Trophoblast cell (in vitro differentiated cells and primary cell): ENCODE measurements around the gene SPINT2.

Experiments
- DNase-seq, 2 donors: peaks; one replicate each; pipeline ENCODE4 v3.0.0-alpha.2; 2016
- H2AFZ ChIP-seq: 2 replicates; pipeline ENCODE4 v1.6.1; 2013; ENCODE audit warnings: low read length, moderate library complexity, mild to moderate bottlenecking; ENCODE audit not compliant: insufficient read depth, poor library complexity
- H2AK5ac ChIP-seq: 2 replicates; pipeline ENCODE4 v1.6.1; 2013; ENCODE audit warnings: mild to moderate bottlenecking, low read length
- H2BK120ac ChIP-seq: 2 replicates; pipeline ENCODE4 v1.6.1; 2013; ENCODE audit warnings: low read length, mild to moderate bottlenecking, moderate library complexity; ENCODE audit not compliant: insufficient read depth, poor library complexity
- H2BK12ac ChIP-seq: 2 replicates; pipeline ENCODE4 v1.6.1; 2013; ENCODE audit warnings: mild to moderate bottlenecking, low read length, moderate library complexity
- H2BK5ac ChIP-seq: 2 replicates; pipeline ENCODE4 v1.6.1; 2013; ENCODE audit warnings: low read length, low read depth, moderate library complexity, mild to moderate bottlenecking; ENCODE audit not compliant: poor library complexity
- H3K14ac ChIP-seq: 2 replicates; pipeline ENCODE4 v1.6.1; 2013; ENCODE audit warnings: mild to moderate bottlenecking, low read length
- H3K18ac ChIP-seq: 2 replicates; pipeline ENCODE4 v1.6.1; 2013; ENCODE audit warnings: mild to moderate bottlenecking, low read length
- H3K23ac ChIP-seq: 2 replicates; pipeline ENCODE4 v1.6.1; 2013; ENCODE audit warnings: low read length
- H3K27ac ChIP-seq: 2 replicates; pipeline ENCODE4 v1.5.1; 2013; ENCODE audit warnings: low read depth, mild to moderate bottlenecking, inconsistent platforms, low read length, moderate library complexity
- H3K27me3 ChIP-seq: 2 replicates; pipeline ENCODE4 v1.6.1; 2013; ENCODE audit warnings: inconsistent platforms, mild to moderate bottlenecking, low read length, moderate library complexity; ENCODE audit not compliant: insufficient read depth
- H3K36me3 ChIP-seq, 2 experiments: 1 replicate in 1 of 2; 2 replicates in 1 of 2; pipeline ENCODE4 v1.6.1; 2013; ENCODE audit warnings: low read length in 2 of 2, mild to moderate bottlenecking in 2 of 2, moderate library complexity in 1 of 2; ENCODE audit not compliant: insufficient read depth in 2 of 2, control insufficient read depth in 1 of 2
- H3K4ac ChIP-seq: 2 replicates; pipeline ENCODE4 v1.6.1; 2013; ENCODE audit warnings: low read depth, mild to moderate bottlenecking, low read length, moderate library complexity
- H3K4me1 ChIP-seq, 2 experiments: 1 replicate in 1 of 2; 2 replicates in 1 of 2; pipeline ENCODE4 v1.6.1; 2013; ENCODE audit warnings: low read length in 2 of 2, mild to moderate bottlenecking in 2 of 2, moderate library complexity in 1 of 2; ENCODE audit not compliant: insufficient read depth in 2 of 2, control insufficient read depth in 1 of 2
- H3K4me2 ChIP-seq: 2 replicates; pipeline ENCODE4 v1.6.1; 2013; ENCODE audit warnings: inconsistent platforms, mild to moderate bottlenecking, low read length, moderate library complexity
- H3K4me3 ChIP-seq: 2 replicates; pipeline ENCODE4 v1.5.1; 2013; ENCODE audit warnings: mild to moderate bottlenecking, low read depth, low read length, inconsistent platforms
- H3K79me1 ChIP-seq: one replicate; pipeline ENCODE4 v1.6.1; 2013; ENCODE audit warnings: low read length
- H3K79me2 ChIP-seq: 2 replicates; pipeline ENCODE4 v1.6.1; 2013; ENCODE audit warnings: low read length, mild to moderate bottlenecking; ENCODE audit not compliant: control insufficient read depth, insufficient read depth, poor library complexity
- H3K9ac ChIP-seq: 2 replicates; pipeline ENCODE4 v1.6.1; 2013; ENCODE audit warnings: mild to moderate bottlenecking, low read length
- H3K9me3 ChIP-seq: 2 replicates; pipeline ENCODE4 v1.6.1; 2013; ENCODE audit warnings: low read depth, mild to moderate bottlenecking, control low read depth, inconsistent platforms, low read length; ENCODE audit not compliant: insufficient read depth
- H4K12ac ChIP-seq: 2 replicates; pipeline ENCODE4 v1.6.1; 2013; ENCODE audit warnings: low read depth, mild to moderate bottlenecking, low read length, moderate library complexity
- H4K8ac ChIP-seq: 2 replicates; pipeline ENCODE4 v1.6.1; 2013; ENCODE audit warnings: low read depth, mild to moderate bottlenecking, low read length, moderate library complexity
- H4K91ac ChIP-seq: one replicate; pipeline ENCODE4 v1.6.1; 2013; ENCODE audit warnings: low read depth, mild to moderate bottlenecking, low read length, moderate library complexity
- WGBS: extraction: QIAGEN DNeasy Blood & Tissue Kit; methylation state at CpG from one replicate; pipeline ENCODE4 v1.1.7; 2013; ENCODE audit warnings: missing lambda C conversion rate; ENCODE audit not compliant: insufficient read length, insufficient coverage; ENCODE audit errors: extremely low coverage; 5-methylcytosine and 5-hydroxymethylcytosine counted together

The SPINT2 gene

GRCh38 chr19:38277969-38278680, 13.8 kb downstream of the SPINT2 start:
- peak; percentile 65 to 80 for DNase-seq
- Histone ChIP-seq H3K27me3 (no peaks in the 10 kb centered on the region), H3K9ac (peak overlapping the region; percentile 71), H3K79me2 (peaks cover 30% of the 10 kb centered on the region), H2BK5ac (peak overlapping the region; percentile 67), H4K8ac (peak overlapping the region; percentile 44), H3K36me3 (peaks cover 9 to 10% of the 10 kb centered on the region in 2 experiments), H3K14ac (peak overlapping the region; percentile 43), H3K4me2 (peak overlapping the region; percentile 53), H4K12ac (no peak overlapping the region), H3K23ac (no peak overlapping the region), H3K9me3 (no peaks in the 10 kb centered on the region), H3K4ac (peak overlapping the region; percentile 29), H2BK12ac (peak overlapping the region; percentile 78), H3K4me3 (no peak overlapping the region), H3K4me1 (peaks cover 26 to 41% of the 10 kb centered on the region in 2 experiments), H3K27ac (peak overlapping the region; percentile 97), H3K79me1 (peaks cover 14% of the 10 kb centered on the region), H3K18ac (peak overlapping the region; percentile 48), H2BK120ac (peak overlapping the region; percentile 79), H4K91ac (peak overlapping the region; percentile 82), H2AFZ (no peak overlapping the region), H2AK5ac (peak overlapping the region; percentile 62)
- no CpG with 5 or more reads among the region's 9 CpGs for WGBS

- Histone ChIP-seq H3K4me1 (peaks cover 22 to 35% of the 10 kb centered on the region in 2 experiments), H4K12ac (no peak overlapping the region), H3K36me3 (peaks cover 10 to 13% of the 10 kb centered on the region in 2 experiments), H4K8ac (peak overlapping the region; percentile 44), H3K4ac (no peak overlapping the region), H2BK120ac (peak overlapping the region; percentile 79), H3K14ac (no peak overlapping the region), H3K4me3 (no peak overlapping the region), H3K27ac (peak overlapping the region; percentile 97), H2AK5ac (no peak overlapping the region), H3K79me2 (peaks cover 33% of the 10 kb centered on the region), H2BK12ac (peak overlapping the region; percentile 78), H3K9ac (no peak overlapping the region), H3K79me1 (peaks cover 14% of the 10 kb centered on the region), H4K91ac (peak overlapping the region; percentile 82), H3K27me3 (no peaks in the 10 kb centered on the region), H3K23ac (no peak overlapping the region), H2AFZ (no peak overlapping the region), H3K18ac (peak overlapping the region; percentile 48), H3K4me2 (no peak overlapping the region), H2BK5ac (peak overlapping the region; percentile 67), H3K9me3 (no peaks in the 10 kb centered on the region)
- no CpG with 5 or more reads among the region's 2 CpGs for WGBS
- no peak for DNase-seq
These were observed 14.4 kb downstream of the SPINT2 start for GRCh38 chr19:38278751-38279150.

- H2BK5ac ChIP-seq = no peak overlapping the region
- no peak overlapping the region for H3K27ac ChIP-seq
- peaks cover 16 to 29% of the 10 kb centered on the region in 2 experiments for H3K4me1 ChIP-seq
- no peak overlapping the region for H4K12ac ChIP-seq
- no peak overlapping the region for H3K9ac ChIP-seq
- H3K14ac ChIP-seq = no peak overlapping the region
- no peak overlapping the region for H4K8ac ChIP-seq
- H3K18ac ChIP-seq = no peak overlapping the region
- no peak overlapping the region for H3K4me2 ChIP-seq
- H3K23ac ChIP-seq = no peak overlapping the region
- peaks cover 29% of the 10 kb centered on the region for H3K79me2 ChIP-seq
- no peak overlapping the region for H2BK120ac ChIP-seq
- no peak overlapping the region for H2AFZ ChIP-seq
- peak overlapping the region; percentile 4 for H4K91ac ChIP-seq
- H3K9me3 ChIP-seq = no peaks in the 10 kb centered on the region
- peak overlapping the region; percentile 84 for H3K4ac ChIP-seq
- H2BK12ac ChIP-seq = peak overlapping the region; percentile 16
- no CpG with 5 or more reads among the region's 17 CpGs for WGBS
- H3K4me3 ChIP-seq = no peak overlapping the region
- no peaks in the 10 kb centered on the region for H3K27me3 ChIP-seq
- no peak overlapping the region for H2AK5ac ChIP-seq
- DNase-seq = no peak
- peaks cover 21 to 24% of the 10 kb centered on the region in 2 experiments for H3K36me3 ChIP-seq
- H3K79me1 ChIP-seq = peaks cover 11% of the 10 kb centered on the region
These were observed 15.9 kb downstream of the SPINT2 start for GRCh38 chr19:38280030-38280921.

- Histone ChIP-seq H2AFZ (no peak overlapping the region), H2BK5ac (peak overlapping the region; percentile 2), H3K79me2 (peaks cover 27% of the 10 kb centered on the region), H2BK12ac (no peak overlapping the region), H3K4me3 (no peak overlapping the region), H3K9me3 (no peaks in the 10 kb centered on the region), H3K79me1 (peaks cover 11% of the 10 kb centered on the region), H2AK5ac (no peak overlapping the region), H3K36me3 (peaks cover 31 to 32% of the 10 kb centered on the region in 2 experiments), H3K4me1 (peaks cover 14 to 24% of the 10 kb centered on the region in 2 experiments), H3K14ac (no peak overlapping the region), H4K12ac (no peak overlapping the region), H2BK120ac (no peak overlapping the region), H3K27ac (no peak overlapping the region), H3K23ac (no peak overlapping the region), H3K4ac (peak overlapping the region; percentile 60), H3K18ac (no peak overlapping the region), H3K27me3 (no peaks in the 10 kb centered on the region), H4K8ac (no peak overlapping the region), H4K91ac (no peak overlapping the region), H3K9ac (no peak overlapping the region), H3K4me2 (no peak overlapping the region)
- DNase-seq = no peak
- no CpG with 5 or more reads among the region's 7 CpGs for WGBS
These were observed 17.6 kb downstream of the SPINT2 start for GRCh38 chr19:38281811-38282566.
